Measurements from ENCODE around the gene MGA.

DNA sequence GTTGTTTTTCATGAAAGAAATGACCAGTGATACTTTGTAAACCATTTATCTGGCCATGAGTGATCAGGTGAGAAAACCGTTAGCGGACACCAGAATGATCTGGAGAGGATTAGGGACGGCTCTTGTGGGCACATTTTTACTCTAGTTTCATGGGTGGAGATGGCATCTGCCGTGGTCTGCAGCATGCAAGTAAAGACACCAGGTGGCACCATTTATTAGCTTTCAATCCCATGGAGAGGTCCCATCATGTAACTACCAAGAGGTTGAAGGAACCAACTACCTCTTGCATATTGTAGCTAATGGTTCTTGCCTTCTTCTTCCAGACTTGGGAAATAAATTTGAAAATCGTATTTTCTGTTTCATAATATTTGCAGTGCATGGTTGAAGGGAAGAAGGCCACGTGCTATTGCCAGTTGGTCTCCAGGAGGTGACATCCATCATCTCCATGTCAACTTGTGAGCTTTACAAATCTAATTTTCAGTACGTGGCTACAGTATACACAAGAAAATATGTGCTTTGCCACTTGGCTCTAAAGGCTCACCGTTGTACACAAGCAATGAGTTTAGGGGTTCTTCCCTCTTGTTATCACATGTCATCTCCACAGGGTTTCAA lies 112.6 kb downstream of the MGA start:
- TF ChIP-seq POLR2A (IDR thresholded peaks at IDR 0.05), result no peak
- TF ChIP-seq, protein P1, sequence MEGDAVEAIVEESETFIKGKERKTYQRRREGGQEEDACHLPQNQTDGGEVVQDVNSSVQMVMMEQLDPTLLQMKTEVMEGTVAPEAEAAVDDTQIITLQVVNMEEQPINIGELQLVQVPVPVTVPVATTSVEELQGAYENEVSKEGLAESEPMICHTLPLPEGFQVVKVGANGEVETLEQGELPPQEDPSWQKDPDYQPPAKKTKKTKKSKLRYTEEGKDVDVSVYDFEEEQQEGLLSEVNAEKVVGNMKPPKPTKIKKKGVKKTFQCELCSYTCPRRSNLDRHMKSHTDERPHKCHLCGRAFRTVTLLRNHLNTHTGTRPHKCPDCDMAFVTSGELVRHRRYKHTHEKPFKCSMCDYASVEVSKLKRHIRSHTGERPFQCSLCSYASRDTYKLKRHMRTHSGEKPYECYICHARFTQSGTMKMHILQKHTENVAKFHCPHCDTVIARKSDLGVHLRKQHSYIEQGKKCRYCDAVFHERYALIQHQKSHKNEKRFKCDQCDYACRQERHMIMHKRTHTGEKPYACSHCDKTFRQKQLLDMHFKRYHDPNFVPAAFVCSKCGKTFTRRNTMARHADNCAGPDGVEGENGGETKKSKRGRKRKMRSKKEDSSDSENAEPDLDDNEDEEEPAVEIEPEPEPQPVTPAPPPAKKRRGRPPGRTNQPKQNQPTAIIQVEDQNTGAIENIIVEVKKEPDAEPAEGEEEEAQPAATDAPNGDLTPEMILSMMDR (IDR thresholded peaks at IDR 0.05), result peak; percentile 55 to 79 (median 57)
- TF ChIP-seq EP300 (IDR thresholded peaks at IDR 0.05), result no peak

Measured in tibial nerve (tissue), 4 donors.